ENCODE measurements around the gene DNAH11. TPM values are rescaled to one million over a fixed set of nuclear protein-coding genes. Genes with fewer than 3 reads are reported as not detected.

Gene DNAH11
- total and polyA plus RNA-seq, 2 of the 8 experiments (the other 6 are each of a cell fraction or from before 2014, with no cell fraction given), result 1.8 to 4.9 TPM

DNA sequence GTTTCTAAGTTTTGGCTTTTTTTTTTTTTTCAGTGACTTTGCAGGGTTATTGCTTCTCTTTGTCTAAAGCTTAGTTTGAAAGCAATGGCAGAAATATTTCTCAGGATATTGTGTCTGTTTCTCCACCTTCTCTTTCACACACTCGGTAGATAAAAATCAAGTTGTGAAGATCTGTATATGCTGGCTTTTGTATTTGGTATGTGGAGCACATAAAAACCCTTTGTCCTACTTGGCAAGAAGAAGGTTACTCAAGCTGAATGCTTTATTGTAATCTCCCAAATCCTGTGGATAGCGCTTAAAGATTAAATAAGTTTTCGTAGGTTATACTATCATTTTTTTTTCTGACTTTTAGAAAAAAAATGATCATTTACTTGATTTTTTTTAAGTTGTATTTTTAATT, 230.5 kb downstream of the DNAH11 start (continued):
- no peak for TF ChIP-seq CHD7 (IDR thresholded peaks at IDR 0.05; ENCODE audit: insufficient replicate concordance, low read length)
